Ramos (cell line): ENCODE measurements around the gene TRAF7.

ENCODE experiments used
- in situ Hi-C: fragments of 300-500 bp; cut with MboI; formaldehyde crosslinking; loops from one replicate; pipeline ENCODE4 v1.14.3; 2022; ENCODE audit warnings: low sequenced_read_pairs; ENCODE audit not compliant: unreplicated experiment

The TRAF7 gene

DNA sequence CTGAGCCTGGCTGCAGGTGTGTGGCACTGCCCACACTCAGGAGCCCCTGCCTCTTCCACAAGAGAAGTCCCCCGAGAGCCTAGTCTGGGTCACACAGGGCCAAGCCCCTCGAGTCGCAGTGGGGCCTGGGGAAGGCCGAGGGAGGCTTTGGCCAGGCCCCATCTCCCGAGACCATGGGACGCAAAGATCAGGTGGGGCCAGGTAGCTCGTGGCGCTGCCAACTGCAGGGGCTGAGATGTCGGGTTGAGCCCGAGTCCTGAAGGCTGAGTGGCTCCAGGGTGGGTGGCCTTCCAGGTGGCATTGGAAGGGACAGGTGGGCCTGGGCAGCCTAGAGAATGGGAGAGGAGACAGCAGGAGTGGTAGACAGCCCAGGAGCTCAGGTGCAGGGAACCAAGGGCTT, 6.3 kb downstream of the TRAF7 start:
- in situ Hi-C loops: no loop called here

DNA sequence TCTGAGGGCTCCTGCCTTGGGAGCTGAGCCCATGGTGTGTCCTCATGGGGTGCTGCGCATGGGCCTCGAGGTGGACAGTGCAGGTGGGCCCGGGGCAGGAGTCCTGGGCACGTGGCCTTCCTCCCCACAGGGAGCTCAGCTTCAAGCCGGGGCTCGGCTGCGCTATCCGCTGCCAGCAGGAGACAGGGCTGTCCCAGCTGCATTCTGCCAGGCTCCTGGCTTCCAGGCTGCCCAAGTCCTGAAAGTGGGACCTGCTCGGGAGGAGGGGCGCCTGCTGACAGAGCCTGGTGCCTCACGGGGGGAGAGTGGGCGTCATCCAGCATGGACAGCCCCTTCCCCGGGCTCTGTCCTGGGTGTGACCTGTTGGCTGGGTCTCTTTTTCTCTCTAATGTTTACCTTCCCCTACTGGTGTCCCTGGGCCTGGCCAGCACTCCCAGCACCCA, 7.1 kb downstream of the TRAF7 start:
- in situ Hi-C loops: no loop called here

DNA sequence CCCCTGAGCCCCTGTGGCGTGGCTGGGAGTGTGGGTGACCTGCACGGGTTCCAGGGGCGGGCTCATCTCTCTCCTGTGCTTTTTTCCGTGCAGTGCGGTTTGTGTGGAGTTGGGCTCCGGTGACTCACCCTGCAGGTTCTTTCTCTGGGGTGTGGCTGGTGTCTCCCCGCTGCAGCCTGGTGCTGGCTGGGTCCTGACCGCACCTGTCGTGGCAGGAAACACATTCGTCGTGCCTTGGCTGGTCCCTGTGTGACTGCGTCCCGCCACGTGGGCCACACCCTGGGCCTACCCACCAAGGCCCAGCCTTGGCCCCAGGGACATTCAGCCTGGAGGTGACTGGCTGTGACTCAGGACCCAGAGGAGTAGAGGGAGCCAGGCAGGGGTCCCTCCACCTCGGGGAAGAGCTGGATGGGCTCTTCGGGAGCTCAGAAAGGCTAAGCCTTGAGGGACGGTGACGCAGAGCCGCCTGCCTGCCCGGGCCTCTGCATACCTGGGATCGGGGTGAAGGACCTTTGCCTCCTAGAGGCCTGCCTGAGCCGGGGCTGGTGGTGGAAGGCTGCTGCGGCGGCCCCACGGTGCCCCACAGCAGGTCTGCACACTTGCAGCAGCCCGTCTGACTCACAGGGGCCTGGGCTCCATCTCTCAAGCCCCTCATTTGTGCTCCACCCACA, 7.8 kb downstream of the TRAF7 start:
- in situ Hi-C loops: no loop called here

DNA sequence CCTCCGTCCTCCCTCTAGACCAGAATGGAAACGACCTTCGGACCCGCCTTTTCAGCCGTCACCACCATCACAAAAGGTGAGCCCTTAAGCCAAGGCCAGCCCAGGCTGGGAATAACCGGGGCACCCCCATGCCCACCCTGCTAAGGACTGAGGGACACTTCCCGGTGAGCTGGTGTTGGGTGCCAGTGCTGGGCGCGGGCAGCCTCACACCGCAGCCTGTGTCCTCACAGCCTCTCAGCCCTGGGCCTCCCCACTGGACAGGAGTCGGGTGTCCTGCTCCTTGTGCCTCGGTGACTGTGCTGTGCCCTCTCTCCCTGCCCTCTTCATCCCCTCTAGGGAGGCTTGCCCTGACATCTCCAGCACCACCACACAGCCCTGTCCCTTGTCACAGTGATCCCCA, 10.3 kb downstream of the TRAF7 start:
- in situ Hi-C loops: no loop called here

DNA sequence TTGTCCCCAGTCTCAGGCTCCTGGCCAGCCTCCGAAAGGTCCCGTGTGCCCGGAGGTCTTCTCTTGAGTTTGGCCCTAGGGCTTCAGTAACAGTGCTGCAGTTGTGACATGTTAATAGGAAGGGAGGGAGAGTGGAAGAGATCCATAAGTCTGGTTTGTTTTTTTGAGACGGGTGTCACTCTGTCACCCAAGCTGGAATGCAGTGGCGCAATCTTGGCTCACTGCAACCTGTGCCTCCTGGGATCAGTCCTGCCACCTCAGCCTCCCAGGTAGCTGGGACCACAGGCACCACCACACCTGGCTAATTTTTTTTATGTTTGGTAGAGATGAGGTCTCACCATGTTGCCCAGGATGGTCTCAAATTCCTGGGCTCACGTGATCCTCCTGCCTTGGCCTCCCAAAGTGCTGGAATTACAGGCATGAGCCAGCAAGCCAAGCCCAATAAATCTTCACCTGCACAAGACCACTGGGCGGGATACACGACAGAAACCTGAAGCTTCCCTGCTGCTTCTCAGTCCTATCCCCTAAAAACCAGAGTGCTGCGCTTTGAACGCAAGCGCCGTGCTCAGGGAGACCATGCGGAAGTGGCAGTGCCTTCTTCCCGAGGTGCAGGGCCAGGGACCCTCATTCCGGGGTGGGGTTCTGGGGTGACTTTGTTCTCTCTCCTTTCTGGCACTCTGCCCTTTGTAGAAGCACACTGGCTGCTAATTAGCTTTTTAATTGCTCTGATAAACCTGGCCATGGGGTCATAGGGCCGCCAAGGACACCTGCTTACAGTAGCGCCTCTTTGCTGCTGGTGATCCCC, 10.9 kb downstream of the TRAF7 start:
- in situ Hi-C loops: no loop called here

DNA sequence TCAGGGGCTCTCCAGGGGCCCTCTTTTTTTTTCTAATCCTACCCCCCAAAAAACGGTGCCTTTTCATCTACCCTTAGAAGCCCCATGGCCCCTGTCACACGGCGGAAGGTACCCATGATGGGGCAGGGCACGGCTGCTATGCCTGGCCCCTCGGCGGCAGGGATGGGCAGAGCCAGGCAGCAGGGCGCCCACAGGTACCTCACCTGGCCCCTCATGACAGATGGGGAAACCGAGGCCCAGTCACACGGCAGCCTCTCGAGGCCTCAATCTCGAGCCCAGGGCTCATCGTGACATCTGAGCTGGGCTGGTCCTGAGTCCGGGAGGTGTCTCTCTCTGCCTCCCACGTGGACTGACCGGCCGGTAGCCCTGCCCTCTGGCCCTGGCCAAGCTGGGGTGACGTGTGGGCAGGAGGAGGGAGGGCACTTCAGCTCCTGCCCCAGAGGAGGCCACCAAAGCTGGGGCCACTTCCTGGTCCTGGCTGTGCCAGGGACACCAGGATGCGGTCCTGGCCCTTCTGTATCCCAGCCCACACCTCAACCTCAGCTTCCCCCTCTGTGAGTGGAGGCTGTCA, 11.6 kb downstream of the TRAF7 start:
- in situ Hi-C loops: no loop called here

DNA sequence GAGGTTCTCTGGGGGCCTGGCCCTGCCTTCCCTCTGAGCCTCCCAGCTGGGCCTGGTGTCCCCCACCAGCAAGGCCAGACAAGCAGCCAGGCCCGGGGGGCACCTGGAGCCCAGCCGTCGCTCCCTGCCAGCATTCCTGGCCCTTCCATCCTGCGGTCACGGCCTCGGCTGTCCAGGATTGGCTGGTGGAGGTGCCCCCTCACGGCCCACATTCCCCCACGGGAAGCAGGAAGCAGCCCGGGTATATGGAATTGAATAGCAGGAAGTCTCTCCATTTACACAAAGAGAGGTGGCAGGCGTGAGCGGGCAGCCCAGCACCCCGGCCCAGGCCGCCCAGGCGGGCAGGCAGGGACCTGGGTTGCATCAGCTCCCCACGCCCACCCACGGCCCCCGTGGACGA, 14.5 kb downstream of the TRAF7 start:
- in situ Hi-C loops: no loop called here

DNA sequence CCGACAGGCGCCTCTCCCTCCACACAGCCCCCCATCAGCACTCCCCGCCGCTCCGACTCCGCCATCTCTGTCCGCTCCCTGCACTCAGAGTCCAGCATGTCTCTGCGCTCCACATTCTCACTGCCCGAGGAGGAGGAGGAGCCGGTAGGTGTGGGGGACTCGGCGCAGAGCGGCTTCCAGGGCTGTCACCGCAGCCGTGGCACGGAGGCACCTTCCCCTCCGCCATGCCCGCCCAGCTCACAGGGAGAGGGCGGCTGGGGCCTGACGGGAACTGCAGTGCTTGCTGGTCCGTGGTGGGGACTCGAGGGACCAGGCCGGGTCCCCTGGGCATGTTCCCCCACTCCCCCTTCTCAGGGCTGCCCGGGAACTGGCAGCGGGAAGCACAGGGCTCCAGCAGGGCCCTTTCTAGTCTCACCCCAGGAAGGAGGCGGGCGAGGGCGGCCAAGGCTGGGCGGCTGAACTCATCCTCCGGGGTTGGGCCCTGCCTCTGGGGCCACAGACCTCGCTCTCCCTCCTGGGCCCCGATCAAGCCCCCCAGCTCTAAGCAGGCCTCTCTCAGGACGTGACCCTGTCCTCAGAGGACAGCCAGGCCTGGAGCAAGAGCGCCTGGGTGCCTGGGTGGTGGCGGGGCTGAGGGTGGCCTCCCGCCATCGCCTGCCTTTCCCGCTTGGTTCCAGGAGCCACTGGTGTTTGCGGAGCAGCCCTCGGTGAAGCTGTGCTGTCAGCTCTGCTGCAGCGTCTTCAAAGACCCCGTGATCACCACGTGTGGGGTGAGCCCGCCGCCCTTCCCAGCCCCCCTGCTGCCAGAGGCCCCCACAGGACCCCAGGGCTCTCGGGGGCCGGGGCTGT, 15.2 kb downstream of the TRAF7 start:
- in situ Hi-C loops: no loop called here

DNA sequence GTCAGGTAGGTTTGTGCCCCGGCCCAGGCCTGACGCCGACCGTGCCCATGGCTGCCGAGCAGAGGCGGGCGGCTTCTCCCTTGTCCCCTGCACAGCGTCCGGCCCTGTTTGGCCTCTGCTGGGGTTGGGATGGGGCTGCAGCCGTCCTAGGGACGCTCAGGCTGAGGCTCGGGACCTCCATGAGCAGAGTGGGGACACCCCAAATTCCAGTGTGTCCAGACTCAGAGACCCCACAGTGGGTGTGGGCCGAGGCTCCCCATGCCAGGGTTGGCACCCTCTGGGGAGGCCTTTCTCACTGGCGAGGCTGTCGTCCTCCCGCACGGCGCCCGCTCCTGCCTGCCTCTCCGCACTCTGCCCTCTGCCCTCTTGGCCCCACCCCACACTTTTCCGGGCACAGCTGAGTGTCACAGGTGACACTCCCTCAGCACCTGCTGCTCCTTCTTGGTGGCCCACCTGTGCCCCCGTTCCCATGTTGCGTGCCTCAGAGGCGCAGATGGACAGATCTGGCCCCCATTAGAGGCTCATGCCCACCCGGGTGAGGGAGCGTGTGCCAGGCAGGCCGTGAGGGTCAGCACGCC, 16.1 kb downstream of the TRAF7 start:
- in situ Hi-C loops: no loop called here

DNA sequence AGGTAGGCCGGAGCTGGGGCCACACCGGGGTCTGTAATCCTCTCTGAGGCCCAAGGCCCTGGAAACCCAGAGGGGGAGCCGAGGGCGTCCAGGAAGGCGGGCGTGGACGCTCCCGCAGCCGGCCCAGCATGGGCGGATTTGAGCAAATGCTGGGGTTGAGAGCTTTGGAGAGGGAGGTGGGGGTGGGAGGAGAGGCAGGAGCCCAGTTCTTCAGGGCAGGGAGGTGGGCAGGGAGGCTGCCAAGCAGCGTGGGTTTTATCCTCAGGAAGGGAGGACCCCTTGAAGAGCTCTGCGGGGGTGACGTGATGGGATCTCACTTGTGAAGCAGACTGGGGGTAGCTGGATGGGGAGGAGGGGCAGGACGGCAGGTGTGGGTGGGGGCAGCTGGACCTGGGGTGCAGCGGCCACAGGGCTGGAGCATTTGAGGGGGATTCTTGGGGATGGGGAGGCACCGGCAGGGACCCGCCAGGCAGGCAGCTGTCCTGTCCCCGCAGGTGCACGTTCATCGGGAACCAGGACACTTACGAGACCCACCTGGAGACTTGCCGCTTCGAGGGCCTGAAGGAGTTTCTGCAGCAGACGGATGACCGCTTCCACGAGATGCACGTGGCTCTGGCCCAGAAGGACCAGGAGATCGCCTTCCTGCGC, 17.2 kb downstream of the TRAF7 start:
- in situ Hi-C loops: no loop called here

DNA sequence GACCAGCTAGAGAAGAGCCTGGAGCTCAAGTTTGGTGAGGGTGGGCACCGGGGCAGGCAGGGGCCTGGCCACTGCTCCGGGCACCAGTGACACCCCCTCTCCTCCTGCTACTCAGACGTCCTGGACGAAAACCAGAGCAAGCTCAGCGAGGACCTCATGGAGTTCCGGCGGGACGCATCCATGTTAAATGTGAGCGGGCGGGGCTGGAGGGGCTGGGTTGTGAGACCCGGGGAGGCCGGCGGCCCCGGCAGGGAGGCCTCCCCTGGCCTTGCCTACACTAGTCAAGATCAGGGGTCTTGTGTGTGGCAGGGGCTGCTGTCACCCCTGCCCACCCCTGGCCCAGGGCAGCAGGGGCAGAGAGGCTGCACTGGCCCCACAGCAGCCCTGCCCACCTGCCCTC, 17.8 kb downstream of the TRAF7 start:
- in situ Hi-C loops: no loop called here

DNA sequence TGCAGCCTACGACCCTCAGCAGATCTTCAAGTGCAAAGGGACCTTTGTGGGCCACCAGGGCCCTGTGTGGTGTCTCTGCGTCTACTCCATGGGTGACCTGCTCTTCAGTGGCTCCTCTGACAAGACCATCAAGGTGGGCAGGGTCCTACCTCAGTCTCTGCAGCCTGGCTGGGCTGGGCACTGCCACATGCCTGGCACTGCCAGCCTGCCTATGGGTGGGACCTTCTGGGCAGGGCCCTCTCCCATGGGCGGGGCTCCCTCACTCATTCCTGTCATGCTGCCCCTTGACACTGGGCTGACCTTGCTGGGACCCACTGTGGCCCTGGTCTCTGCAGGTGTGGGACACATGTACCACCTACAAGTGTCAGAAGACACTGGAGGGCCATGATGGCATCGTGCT, 18.3 kb downstream of the TRAF7 start:
- in situ Hi-C loops: no loop called here

DNA sequence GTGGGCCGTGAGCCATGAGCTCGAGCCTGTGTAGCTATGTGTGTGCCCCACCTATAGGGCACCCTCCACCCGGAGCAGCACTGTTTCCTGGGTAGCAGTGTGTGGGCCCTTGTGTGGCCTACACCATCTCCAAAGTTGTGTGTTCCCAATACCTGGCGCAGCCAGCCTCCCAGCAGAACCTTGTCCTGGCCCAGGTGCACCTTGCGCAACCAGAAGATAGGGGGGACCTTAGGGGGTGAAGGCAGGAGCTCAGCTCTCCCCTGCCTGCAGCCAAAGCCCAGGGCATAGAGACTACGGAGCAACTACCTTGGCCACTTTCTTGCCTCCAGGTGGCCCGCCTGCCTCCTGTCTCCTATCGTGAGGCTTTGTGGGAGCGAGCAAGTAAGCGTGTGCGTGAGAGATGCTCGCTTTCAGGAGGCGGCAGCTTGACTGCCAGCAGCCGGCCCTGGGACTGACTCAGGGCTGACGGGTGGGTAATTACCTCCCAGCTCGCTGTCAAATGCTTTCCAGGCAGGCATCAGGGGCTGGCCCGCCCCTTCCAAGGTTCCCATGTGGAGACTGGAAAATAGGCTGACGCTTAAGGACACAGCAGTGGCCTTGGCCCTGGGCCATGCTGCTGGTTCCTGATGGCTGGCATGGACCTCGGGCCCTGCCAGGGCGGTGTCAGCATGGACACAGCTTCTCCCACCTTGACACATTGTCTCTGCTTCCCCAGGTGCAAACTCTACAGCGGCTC, 19.0 kb downstream of the TRAF7 start:
- in situ Hi-C loops: no loop called here

DNA sequence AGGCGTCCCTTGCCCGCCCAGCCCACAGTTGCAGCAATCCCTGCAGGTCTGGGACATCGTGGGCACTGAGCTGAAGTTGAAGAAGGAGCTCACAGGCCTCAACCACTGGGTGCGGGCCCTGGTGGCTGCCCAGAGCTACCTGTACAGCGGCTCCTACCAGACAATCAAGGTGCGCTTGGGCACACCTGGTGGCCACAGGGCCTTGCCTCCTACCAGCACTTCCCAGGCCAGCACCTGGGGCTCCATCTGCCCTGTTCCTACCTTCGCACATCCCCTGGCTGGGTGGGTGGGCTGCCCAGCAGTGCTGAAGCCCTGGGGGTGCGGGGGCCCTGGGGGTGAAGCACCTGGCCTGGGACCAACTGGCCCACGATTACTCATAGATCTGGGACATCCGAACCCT, 19.9 kb downstream of the TRAF7 start:
- in situ Hi-C loops: no loop called here

DNA sequence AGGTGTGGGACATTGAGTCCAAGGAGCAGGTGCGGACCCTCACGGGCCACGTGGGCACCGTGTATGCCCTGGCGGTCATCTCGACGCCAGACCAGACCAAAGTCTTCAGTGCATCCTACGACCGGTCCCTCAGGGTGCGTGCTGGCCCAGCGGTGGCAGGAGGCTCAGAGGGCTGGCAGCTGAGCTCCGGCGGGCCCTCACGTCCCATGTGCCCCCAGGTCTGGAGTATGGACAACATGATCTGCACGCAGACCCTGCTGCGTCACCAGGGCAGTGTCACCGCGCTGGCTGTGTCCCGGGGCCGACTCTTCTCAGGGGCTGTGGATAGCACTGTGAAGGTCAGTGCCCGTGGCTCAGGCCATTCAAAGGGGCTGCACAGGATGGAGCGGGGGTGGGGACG, 20.5 kb downstream of the TRAF7 start:
- in situ Hi-C loops: no loop called here

DNA sequence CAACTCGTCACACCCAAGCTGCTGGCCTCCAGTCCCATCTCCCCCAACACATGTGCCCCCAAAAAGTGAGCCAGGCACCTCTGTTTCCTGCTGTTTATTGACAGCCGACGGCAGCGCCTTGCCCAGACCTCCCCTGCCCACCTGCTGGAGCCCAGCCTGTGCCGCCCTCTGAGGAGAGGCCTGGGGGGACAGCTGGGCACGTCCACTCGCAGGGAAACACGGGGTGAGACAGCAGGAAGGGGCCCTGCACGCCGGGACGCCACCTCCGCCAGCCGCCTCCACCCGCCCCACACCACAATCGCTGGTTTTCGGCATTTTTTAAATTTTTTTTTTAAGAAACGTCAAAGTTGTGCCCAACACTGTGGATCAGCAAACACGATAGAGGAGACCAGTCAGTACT, 21.5 kb downstream of the TRAF7 start:
- in situ Hi-C loops: no loop called here

DNA sequence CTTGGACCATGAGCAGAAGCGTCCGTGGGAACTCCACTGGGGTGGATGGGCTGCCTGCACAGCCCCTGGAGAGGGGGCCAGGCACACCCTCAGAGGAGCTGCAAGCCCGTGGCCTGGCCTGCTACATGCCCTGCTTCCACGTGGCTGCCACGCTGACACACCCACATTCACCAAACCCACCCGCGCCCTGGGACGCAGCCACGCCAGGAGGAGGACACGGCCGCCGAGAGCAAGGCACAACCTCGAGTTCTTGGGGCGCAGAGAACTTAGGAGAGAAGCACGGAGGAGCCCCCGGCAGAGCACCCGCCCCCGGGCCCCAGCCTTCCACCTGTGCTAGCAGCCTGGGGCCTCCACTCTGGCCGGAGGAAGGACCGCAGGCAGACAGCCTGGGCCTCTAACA, 22.0 kb downstream of the TRAF7 start:
- in situ Hi-C loops: no loop called here

DNA sequence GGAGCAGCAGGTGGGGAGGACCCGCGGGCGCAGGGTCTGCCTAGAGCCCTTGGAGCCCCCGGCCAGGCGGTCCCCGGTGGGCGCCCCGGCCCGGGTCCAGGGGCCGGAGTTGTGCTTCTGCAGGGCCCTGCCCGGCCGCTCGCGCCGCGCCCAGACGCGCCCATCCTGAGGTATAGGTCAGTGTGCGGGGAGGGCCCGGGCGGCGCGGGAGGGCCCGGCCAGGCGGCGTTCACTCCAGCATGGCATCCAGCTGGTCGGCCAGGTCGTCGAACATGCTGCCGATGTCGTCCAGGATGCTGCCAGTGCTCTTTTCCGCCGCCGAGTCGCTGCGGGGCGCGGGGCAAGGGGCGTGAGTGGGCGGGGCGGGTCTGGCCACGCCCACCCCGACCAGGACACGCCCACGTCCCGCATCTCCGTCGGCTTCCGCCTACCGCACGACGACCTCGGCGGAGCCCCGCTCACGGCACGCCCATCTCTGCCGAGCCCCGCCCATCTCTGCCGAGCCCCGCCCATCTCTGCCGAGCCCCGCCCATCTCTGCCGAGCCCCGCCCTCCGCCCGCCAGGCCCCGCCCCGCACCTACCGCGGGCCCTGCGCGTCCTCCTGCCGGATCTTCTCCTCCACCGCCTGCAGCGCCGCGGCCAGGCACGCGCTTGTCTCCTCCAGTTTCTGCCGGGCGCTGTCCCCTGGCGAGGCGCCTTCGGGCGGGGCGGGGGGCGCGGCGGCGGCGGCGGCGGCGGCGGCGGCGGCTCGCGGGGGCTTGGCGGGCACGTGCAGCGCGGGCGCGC, 22.9 kb downstream of the TRAF7 start:
- in situ Hi-C loops: no loop called here
